COLO668 (cell line): ENCODE results near the gene NBL1.

ENCODE experiments used
- DNase-seq: peaks from one replicate; lab custom pipeline; 2025; ENCODE audit not compliant: unreplicated experiment; lab: John Stamatoyannopoulos, UW

The NBL1 gene

GRCh38 chr1:19645411-19646251, 1.5 kb downstream of the NBL1 start:
- DNase-seq = no peak

GRCh38 chr1:19646377-19647319, 2.5 kb downstream of the NBL1 start:
- DNase-seq = no peak

DNA sequence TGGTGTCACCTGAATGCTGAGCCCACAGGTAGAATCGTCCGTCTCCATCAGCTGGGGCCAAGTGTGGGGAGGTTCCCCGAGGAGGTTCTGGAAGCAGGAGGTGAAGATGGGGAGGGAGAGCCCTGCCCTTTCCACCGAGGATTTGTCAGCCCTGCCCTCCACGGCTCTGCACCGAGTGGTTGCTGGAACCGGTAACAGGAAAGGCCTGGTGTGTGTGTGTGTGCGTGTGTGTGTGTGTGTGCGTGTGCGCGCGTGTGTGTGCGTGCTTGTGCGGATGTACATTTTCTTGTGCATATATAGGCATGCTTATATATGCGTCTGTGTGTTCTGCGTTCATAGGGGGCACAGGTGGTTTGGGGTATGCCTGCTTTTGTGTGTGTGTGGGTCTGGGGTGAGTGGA, 3.5 kb downstream of the NBL1 start:
- no peak for DNase-seq

- DNase-seq = no peak
Observed at GRCh38 chr1:19648239-19648638, 4.1 kb downstream of the NBL1 start.

DNA sequence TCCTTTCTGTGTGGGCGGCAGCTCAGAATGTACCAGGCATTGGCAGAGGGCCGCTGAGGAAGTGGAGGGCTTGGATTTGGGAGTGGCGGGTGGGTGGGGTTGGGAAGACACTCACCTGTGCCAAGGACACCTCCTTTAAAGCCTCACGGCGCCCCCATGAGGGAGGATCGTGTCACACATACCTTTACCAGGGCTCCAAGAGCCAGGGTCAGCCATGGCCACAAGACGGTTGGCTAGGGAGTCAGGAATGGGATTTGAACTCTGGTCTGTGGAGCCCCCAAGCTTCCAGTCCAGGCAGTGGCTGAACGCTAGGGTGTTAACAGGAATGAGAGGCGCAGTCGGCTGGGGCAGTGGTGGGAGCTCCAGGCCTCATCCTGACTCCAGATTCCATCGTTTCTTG, 4.6 kb downstream of the NBL1 start:
- DNase-seq = peak; percentile 66

DNA sequence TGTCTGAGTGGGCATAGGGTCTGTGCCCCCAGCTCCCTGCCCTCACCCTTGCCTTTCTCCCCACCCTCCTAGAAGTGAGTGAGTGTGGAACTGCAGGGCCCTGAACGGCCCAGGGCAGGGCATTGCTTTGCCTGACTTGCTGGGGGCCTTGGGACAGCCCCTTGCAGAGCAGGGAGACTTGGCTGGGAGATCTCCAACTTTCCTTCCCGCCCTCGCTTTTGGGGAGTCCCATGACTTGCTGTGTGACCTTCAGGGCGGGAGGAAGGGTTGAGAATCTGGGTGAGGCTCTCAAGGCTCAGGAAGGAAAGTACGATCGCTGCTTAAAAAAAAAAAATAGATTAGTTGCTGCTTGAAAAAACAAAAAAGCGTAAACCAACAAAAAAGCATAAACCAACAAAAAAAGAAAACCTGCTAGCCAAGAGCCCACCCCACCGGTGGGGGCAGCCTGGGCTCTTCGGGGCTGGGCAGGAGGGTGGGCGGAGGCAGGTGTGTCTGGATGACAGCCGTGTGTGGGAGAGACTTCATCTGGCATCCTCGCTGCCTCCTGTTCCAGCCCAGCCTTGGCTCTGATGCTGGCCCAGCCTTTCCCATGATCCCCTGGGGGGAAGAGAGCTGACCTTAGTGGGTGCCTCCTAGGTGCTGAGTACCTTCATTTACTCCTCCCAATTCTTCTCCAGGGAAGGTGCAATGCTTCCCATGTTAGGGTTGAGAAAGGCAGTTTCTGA, 6.5 kb downstream of the NBL1 start:
- DNase-seq = no peak

DNA sequence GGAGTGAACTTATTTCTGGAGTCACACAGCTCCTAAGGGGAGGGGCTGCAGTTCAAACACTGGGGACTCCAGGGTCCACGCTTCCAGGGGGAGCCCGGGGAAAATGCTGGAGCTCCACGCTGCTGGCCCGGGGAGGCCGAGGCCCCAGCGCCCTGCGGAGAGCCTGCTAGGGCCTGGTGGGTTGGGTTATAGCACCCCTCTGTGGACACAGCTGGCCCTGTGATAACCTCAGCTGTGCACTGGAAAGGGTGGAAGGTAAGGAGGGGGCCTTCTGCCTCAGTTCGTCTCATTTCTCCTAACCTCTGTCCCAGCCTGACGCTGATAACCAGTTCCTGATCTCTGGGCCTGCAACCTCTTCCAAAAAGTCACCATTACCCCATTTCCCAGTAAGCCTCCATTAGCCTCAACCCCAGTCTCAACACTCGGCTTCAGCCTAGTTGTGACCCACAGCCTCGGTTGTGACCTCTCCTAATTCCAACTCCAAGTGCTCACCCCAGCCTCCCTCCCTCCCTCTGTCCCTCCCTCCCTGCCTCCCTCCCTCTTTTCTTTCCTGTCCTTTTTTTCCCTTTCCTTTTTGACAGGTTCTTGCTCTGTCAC, 7.1 kb downstream of the NBL1 start:
- peak; percentile 77 for DNase-seq

- DNase-seq = no peak
Observed at GRCh38 chr1:19654386-19654785, 10.3 kb downstream of the NBL1 start.

GRCh38 chr1:19654886-19655717, 11.0 kb downstream of the NBL1 start:
- DNase-seq = no peak

GRCh38 chr1:19655718-19656080, 11.6 kb downstream of the NBL1 start:
- DNase-seq = no peak

- DNase-seq = no peak
Observed at GRCh38 chr1:19656134-19656779, 12.1 kb downstream of the NBL1 start.

GRCh38 chr1:19656780-19657466, 12.8 kb downstream of the NBL1 start:
- no peak for DNase-seq

DNA sequence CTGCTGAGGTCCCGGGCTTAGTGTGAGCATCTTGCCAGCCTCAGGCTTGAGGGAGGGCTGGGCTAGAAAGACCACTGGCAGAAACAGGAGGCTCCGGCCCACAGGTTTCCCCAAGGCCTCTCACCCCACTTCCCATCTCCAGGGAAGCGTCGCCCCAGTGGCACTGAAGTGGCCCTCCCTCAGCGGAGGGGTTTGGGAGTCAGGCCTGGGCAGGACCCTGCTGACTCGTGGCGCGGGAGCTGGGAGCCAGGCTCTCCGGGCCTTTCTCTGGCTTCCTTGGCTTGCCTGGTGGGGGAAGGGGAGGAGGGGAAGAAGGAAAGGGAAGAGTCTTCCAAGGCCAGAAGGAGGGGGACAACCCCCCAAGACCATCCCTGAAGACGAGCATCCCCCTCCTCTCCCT, 13.4 kb downstream of the NBL1 start:
- DNase-seq = no peak

- no peak for DNase-seq
Observed at GRCh38 chr1:19658186-19658585, 14.1 kb downstream of the NBL1 start.

DNA sequence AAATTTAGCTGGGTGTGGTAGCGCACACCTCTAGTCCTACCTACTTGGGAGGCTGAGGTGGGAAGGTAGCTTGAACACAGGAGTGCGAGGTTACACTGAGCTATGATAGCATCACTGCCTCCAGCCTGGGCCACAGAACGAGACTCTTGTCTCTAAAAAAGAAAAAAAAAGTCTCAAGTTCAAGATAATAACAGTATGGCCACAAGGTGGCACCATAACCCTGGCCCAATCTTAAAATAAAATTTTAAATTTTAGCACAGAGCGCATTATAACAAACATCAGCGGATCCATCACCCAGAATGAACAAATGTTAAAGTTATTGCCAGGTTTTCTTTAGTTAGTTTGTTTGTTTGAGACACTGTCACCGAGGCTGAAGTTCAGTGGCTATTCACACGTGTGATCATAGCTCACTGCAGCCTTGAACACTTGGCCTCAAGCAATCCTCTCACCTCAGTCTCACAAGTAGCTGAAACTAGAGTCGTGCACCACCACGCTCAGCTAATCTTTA, 17.7 kb downstream of the NBL1 start:
- DNase-seq = peak; percentile 40

DNA sequence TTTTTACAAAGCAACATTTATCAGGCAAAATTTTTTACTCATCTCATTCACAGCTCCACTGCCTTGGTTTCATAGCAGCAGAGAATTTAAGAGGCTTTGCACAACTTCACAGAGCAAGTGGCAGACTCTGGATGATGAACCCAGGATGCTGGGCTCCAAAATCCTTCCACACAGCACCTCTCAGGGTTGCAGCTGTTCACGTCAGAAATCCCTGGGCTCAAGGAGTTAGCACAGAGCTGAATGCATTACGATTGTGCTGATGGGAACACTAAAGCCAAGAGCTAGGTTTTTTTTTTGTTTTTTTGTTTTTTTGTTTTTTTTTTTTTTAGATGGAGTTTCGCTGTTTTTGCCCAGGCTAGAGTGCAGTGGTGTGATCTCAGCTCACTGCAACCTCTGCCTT, 18.2 kb downstream of the NBL1 start:
- DNase-seq = no peak

DNA sequence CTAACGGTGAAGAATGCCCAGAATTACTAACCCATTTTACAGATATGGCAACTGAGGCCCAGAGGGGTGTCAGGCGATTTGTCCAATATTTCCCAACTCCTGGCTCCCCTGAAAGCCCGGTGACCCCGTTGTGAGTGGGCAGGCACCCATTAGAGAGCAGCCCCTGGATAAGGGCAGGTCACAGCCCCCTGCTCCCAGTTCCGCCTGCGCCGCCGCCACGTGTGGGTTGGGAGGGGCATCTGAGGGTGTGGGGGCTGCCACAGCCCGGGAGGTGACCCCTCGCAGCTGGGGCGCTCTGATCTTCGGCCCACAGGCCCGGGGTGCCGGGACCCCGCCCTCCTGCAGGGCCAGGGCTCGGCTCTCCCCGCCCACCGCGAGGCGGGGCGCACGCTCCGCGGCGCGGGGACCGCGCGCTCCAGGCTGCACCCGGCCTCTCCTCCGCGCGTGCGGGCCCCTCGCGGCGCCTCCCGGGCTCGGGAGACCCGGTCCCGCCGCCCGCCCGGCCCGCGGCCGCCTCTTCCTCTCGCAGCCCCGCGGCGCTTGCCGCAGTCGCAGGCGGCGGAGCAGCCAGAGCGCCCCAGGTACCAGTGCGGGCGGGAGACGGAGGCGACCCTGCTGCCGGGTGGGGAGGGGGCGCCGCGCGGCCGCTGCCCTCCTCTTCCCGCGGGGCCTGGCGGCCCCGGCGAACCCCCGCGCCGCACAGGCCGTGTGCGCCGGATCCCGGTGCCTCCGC, 20.5 kb downstream of the NBL1 start, which contains the start of gene HTR6:
Gene HTR6 (plus strand): TSS at position 423 of the 733 bp plus-strand sequence. CDS start 879 bp downstream, outside the sequence.
- peak; percentile 54 for DNase-seq

- DNase-seq = no peak
Observed at GRCh38 chr1:19665186-19665495, 21.0 kb downstream of the NBL1 start.
